GOT3 (cell line): Measurements from ENCODE around the gene IDH2.

Source experiments
- DNase-seq: peaks from one replicate; lab custom pipeline; 2025; ENCODE audit warnings: mixed read lengths; lab: John Stamatoyannopoulos, UW

Gene IDH2

GRCh38 chr15:90062973-90063769, 39.1 kb downstream of the IDH2 start:
- DNase-seq: no peak

- DNase-seq: no peak
Observed at GRCh38 chr15:90062462-90062932, 39.8 kb downstream of the IDH2 start.

- DNase-seq: no peak
Observed at GRCh38 chr15:90062023-90062442, 40.2 kb downstream of the IDH2 start.

- DNase-seq: no peak
Observed at GRCh38 chr15:90060797-90061196, 41.5 kb downstream of the IDH2 start.

GRCh38 chr15:90059208-90059985, 42.9 kb downstream of the IDH2 start:
- no peak for DNase-seq

GRCh38 chr15:90058775-90059174, 43.5 kb downstream of the IDH2 start:
- no peak for DNase-seq

GRCh38 chr15:90058308-90058707, 44.0 kb downstream of the IDH2 start:
- no peak for DNase-seq

- DNase-seq: no peak
Observed at GRCh38 chr15:90056529-90056928, 45.7 kb downstream of the IDH2 start.

- no peak for DNase-seq
Observed at GRCh38 chr15:90055182-90055581, 47.1 kb downstream of the IDH2 start.

GRCh38 chr15:90054618-90055097, 47.6 kb downstream of the IDH2 start:
- DNase-seq: no peak

GRCh38 chr15:90053685-90054466, 48.4 kb downstream of the IDH2 start:
- DNase-seq: no peak

- DNase-seq: no peak
Observed at GRCh38 chr15:90051874-90052273, 50.4 kb downstream of the IDH2 start.

GRCh38 chr15:90049666-90050604, 52.3 kb downstream of the IDH2 start:
- no peak for DNase-seq

GRCh38 chr15:90049030-90049429, 53.2 kb downstream of the IDH2 start:
- no peak for DNase-seq

GRCh38 chr15:90047956-90048575, 54.2 kb downstream of the IDH2 start:
- DNase-seq: no peak

- DNase-seq: no peak
Observed at GRCh38 chr15:90046911-90047392, 55.3 kb downstream of the IDH2 start.

- DNase-seq: no peak
Observed at GRCh38 chr15:90046289-90046688, 56.0 kb downstream of the IDH2 start.

GRCh38 chr15:90044916-90045371, 57.3 kb downstream of the IDH2 start:
- no peak for DNase-seq

GRCh38 chr15:90044191-90044590, 58.1 kb downstream of the IDH2 start:
- no peak for DNase-seq

- no peak for DNase-seq
Observed at GRCh38 chr15:90043530-90044010, 58.7 kb downstream of the IDH2 start.
